ENCODE data around the gene ZNF217. TPM values are rescaled to one million over a fixed set of nuclear protein-coding genes. Genes with fewer than 3 reads are reported as not detected.
"Not testable (repeated sequence)": the region's sequence is repeated elsewhere in the genome, so short reads cannot be mapped to it uniquely, and the experiment has no call there.

ZNF217 gene
- total RNA-seq, 4 donors from 2014 or later, result 11.8 to 18.7 (median 15.1) TPM

GRCh38 chr20:53522696-53523095, 70.9 kb downstream of the ZNF217 start:
- Histone ChIP-seq H3K27ac (no peak overlapping the region), H3K4me3 (no peak overlapping the region), H3K27me3 (no peaks in the 10 kb centered on the region), H3K36me3 (no peaks in the 10 kb centered on the region), H3K4me1 (no peaks in the 10 kb centered on the region), H3K9me3 (no peaks in the 10 kb centered on the region)
- no peak for ATAC-seq
- TF ChIP-seq CTCF (IDR thresholded peaks at IDR 0.05), result no peak
- TF ChIP-seq POLR2A (IDR thresholded peaks at IDR 0.05), result no peak
- TF ChIP-seq EP300 (IDR thresholded peaks at IDR 0.05), result no peak
- no peak for TF ChIP-seq POLR2AphosphoS5 (IDR thresholded peaks at IDR 0.05)
- 68% methylated on average over 2 of the region's 5 CpGs; no CpG with 5 or more reads in 1 of the 2 donors for WGBS, 2 donors (ENCODE audit: low coverage in 1 of 2)

- TF ChIP-seq POLR2A (IDR thresholded peaks at IDR 0.05) (no peak), CTCF (IDR thresholded peaks at IDR 0.05) (no peak), EP300 (IDR thresholded peaks at IDR 0.05) (no peak), POLR2AphosphoS5 (IDR thresholded peaks at IDR 0.05) (no peak)
- WGBS, 2 donors (ENCODE audit: low coverage in 1 of 2), result 75 to 85% methylated on average over 3 of the region's 3 CpGs
- no peaks in the 10 kb centered on the region for H3K9me3 ChIP-seq
- no peak overlapping the region for H3K27ac ChIP-seq
- no peaks in the 10 kb centered on the region for H3K4me1 ChIP-seq
- no peaks in the 10 kb centered on the region for H3K27me3 ChIP-seq
- ATAC-seq, result no peak
- H3K4me3 ChIP-seq, result no peak overlapping the region
- no peaks in the 10 kb centered on the region for H3K36me3 ChIP-seq
Observed at GRCh38 chr20:53522026-53522425, 71.6 kb downstream of the ZNF217 start.

- H3K9me3 ChIP-seq, H3K27me3 ChIP-seq, H3K4me1 ChIP-seq, ATAC-seq, H3K36me3 ChIP-seq, H3K4me3 ChIP-seq, H3K27ac ChIP-seq: not testable (repeated sequence)
- WGBS, 2 donors (ENCODE audit: low coverage in 1 of 2), result 67% methylated on average over 4 of the region's 5 CpGs; no CpG with 5 or more reads in 1 of the 2 donors
Observed at GRCh38 chr20:53521421-53521820, 72.2 kb downstream of the ZNF217 start.

GRCh38 chr20:53517146-53517545, 76.5 kb downstream of the ZNF217 start:
- H3K27ac ChIP-seq, result no peak overlapping the region
- H3K9me3 ChIP-seq, result no peaks in the 10 kb centered on the region
- no peak for ATAC-seq
- TF ChIP-seq CTCF (IDR thresholded peaks at IDR 0.05) (no peak), POLR2AphosphoS5 (IDR thresholded peaks at IDR 0.05) (no peak), EP300 (IDR thresholded peaks at IDR 0.05) (no peak), POLR2A (IDR thresholded peaks at IDR 0.05) (no peak)
- 39 to 64% methylated on average over 9 to 11 of the region's 13 CpGs for WGBS, 2 donors (ENCODE audit: low coverage in 1 of 2)
- H3K4me1 ChIP-seq, result no peaks in the 10 kb centered on the region
- no peaks in the 10 kb centered on the region for H3K27me3 ChIP-seq
- H3K36me3 ChIP-seq, result no peaks in the 10 kb centered on the region
- no peak overlapping the region for H3K4me3 ChIP-seq

Small RNAs within 50 kb of the gene (small RNA-seq; reads per million reads assigned to genes)
- gene RF00019, result 0 reads per million in 4 donors

Data from gastroesophageal sphincter (tissue), 4 donors.